Tibial nerve (tissue), 4 donors: Measurements from ENCODE around the gene SMIM32. TPM values are rescaled to one million over a fixed set of nuclear protein-coding genes. Genes with fewer than 3 reads are reported as not detected.

Experiments
- DNase-seq, 2 donors: peaks; one replicate each; pipeline ENCODE4 v3.0.0-alpha.2; 2019; ENCODE audit warnings: low spot score in 2 of 2
- H3K27ac ChIP-seq, 4 donors: fragments of 200-600 bp; sonication (generic) in 3 of 4; one replicate each; pipeline ENCODE4 v1.5.1; 2017 to 2019; ENCODE audit warnings: mild to moderate bottlenecking in 1 of 4
- H3K27me3 ChIP-seq, 2 donors: fragments of 200-600 bp; sonication (generic) in 1 of 2; one replicate each; pipeline versions ENCODE4 v1.5.1 to v1.6.0; 2017 to 2019
- H3K36me3 ChIP-seq, 3 donors: fragments of 200-600 bp; sonication (generic); one replicate each; pipeline ENCODE4 v1.5.1; 2018 to 2019
- H3K4me1 ChIP-seq, 4 donors: fragments of 200-600 bp; sonication (generic) in 3 of 4; one replicate each; pipeline ENCODE4 v1.5.1; 2017 to 2019
- H3K4me3 ChIP-seq, 4 donors: fragments of 200-600 bp; sonication (generic) in 3 of 4; one replicate each; pipeline ENCODE4 v1.5.1; 2017 to 2019; ENCODE audit warnings: mild to moderate bottlenecking in 1 of 4, moderate library complexity in 1 of 4
- H3K9me3 ChIP-seq, 4 donors: fragments of 200-600 bp; sonication (generic) in 3 of 4; one replicate each; pipeline ENCODE4 v1.5.1; 2017 to 2019
- CTCF ChIP-seq, 5 experiments: fragments of 200-600 bp in 3 of 5; fragments of 450-650 bp in 2 of 5; sonication (generic) in 3 of 5; IDR thresholded peaks; one replicate each; pipeline ENCODE4 v1.5.1; 2016 to 2019; ENCODE audit warnings: antibody characterized with exemption in 5 of 5, mild to moderate bottlenecking in 3 of 5, moderate library complexity in 2 of 5
- EP300 ChIP-seq, 2 donors: sonication (generic); formaldehyde crosslinking; IDR thresholded peaks; one replicate each; pipeline ENCODE4 v1.6.1; 2017; ENCODE audit warnings: antibody characterized with exemption in 2 of 2, mild to moderate bottlenecking in 1 of 2
- POLR2A ChIP-seq, 2 donors: fragments of 450-650 bp; IDR thresholded peaks; one replicate each; pipeline ENCODE4 v1.6.1; 2017; ENCODE audit warnings: antibody characterized with exemption in 2 of 2, mild to moderate bottlenecking in 2 of 2, moderate library complexity in 2 of 2
- total RNA-seq, 4 donors: library from RNA; depleted of rRNA; stranded (reverse); fragments of >200 nt; gene quantifications; one replicate each; pipeline ENCODE4 v1.1.0, GENCODE V29; 2016

SMIM32 gene
- total RNA-seq, 4 donors from 2014 or later: not detected

- no peaks in the 10 kb centered on the region for H3K36me3 ChIP-seq
- H3K4me3 ChIP-seq: no peak overlapping the region
- H3K4me1 ChIP-seq: peaks cover 0 to 94% (median 9%) of the 10 kb centered on the region in 4 donors
- no peaks in the 10 kb centered on the region for H3K9me3 ChIP-seq
- no peak overlapping the region for H3K27ac ChIP-seq
- DNase-seq: no peak
- no peaks in the 10 kb centered on the region for H3K27me3 ChIP-seq
- no peak for TF ChIP-seq EP300 (IDR thresholded peaks at IDR 0.05)
- no peak for TF ChIP-seq CTCF (IDR thresholded peaks at IDR 0.05)
- no peak for TF ChIP-seq POLR2A (IDR thresholded peaks at IDR 0.05)
Observed at GRCh38 chr5:136141561-136141960, 51.4 kb downstream of the SMIM32 start.

Other genes with a start within 250 kb of the SMIM32 start
- not detected for gene LECT2, start 238.2 kb downstream of the SMIM32 start, total RNA-seq
- 100 to 1,000 TPM; 158 to 291 (median 212) TPM for gene TGFBI, start 164.2 kb downstream of the SMIM32 start, total RNA-seq
- 10 to 100 TPM; 34.5 to 65.5 (median 54.3) TPM for gene SMAD5, start 60.3 kb downstream of the SMIM32 start, total RNA-seq
- gene TRPC7, start 172.4 kb upstream of the SMIM32 start, total RNA-seq: not detected